Chondrocyte (in vitro differentiated cells): ENCODE data around the gene CYP51A1. TPM values are rescaled to one million over a fixed set of nuclear protein-coding genes. Genes with fewer than 3 reads are reported as not detected.

Experiments
- DNase-seq: peaks from one replicate; pipeline ENCODE4 v3.0.0; 2021; ENCODE audit warnings: mixed read lengths, low spot score
- H3K27ac Mint-ChIP-seq: one replicate; pipeline ENCODE4 v1.8.0; 2021; ENCODE audit warnings: mild to moderate bottlenecking, moderate library complexity, mixed read lengths; ENCODE audit not compliant: unreplicated experiment
- H3K27me3 Mint-ChIP-seq: 2 replicates; pipeline ENCODE4 v1.8.0; 2021; ENCODE audit warnings: low read depth, mixed read lengths
- H3K36me3 Mint-ChIP-seq: 2 replicates; pipeline ENCODE4 v1.8.0; 2021; ENCODE audit warnings: low read depth, mixed read lengths
- H3K4me1 Mint-ChIP-seq: 2 replicates; pipeline ENCODE4 v1.8.0; 2021; ENCODE audit warnings: low read depth, mild to moderate bottlenecking, mixed read lengths
- H3K4me3 Mint-ChIP-seq: one replicate; pipeline ENCODE4 v1.8.0; 2021; ENCODE audit warnings: mild to moderate bottlenecking, moderate library complexity, mixed read lengths; ENCODE audit not compliant: unreplicated experiment
- H3K9me3 Mint-ChIP-seq: 2 replicates; pipeline ENCODE4 v1.8.0; 2021; ENCODE audit warnings: low read depth, mixed read lengths
- CTCF ChIP-seq: fragments of 200-600 bp; sonication (generic); IDR thresholded peaks from 2 replicates; pipeline ENCODE4 v1.5.0; 2021; ENCODE audit warnings: antibody characterized with exemption, mild to moderate bottlenecking, moderate library complexity
- total RNA-seq: library from RNA; stranded (reverse); gene quantifications from 3 replicates; pipeline ENCODE4 v1.2.1, GENCODE V29; 2021

Gene CYP51A1
- total RNA-seq, 1 donor from 2014 or later, result 87.6 TPM

GRCh38 chr7:92141161-92141560, 6.9 kb upstream of the CYP51A1 start:
- no peak for TF ChIP-seq CTCF
- DNase-seq, result no peak
- Mint-ChIP-seq H3K4me1 (no peaks in the 10 kb centered on the region), H3K4me3 (no peak overlapping the region), H3K27me3 (no peaks in the 10 kb centered on the region), H3K27ac (no peak overlapping the region), H3K36me3 (no peaks in the 10 kb centered on the region), H3K9me3 (peaks cover 3% of the 10 kb centered on the region)

GRCh38 chr7:92137557-92137956, 3.3 kb upstream of the CYP51A1 start:
- Mint-ChIP-seq H3K36me3 (no peaks in the 10 kb centered on the region), H3K27ac (no peak overlapping the region)

GRCh38 chr7:92135052-92135889, 994 bp upstream of the CYP51A1 start:
- peaks cover 41% of the 10 kb centered on the region for H3K4me1 Mint-ChIP-seq
- no peak for TF ChIP-seq CTCF
- H3K27me3 Mint-ChIP-seq, result no peaks in the 10 kb centered on the region
- peaks cover 6% of the 10 kb centered on the region for H3K36me3 Mint-ChIP-seq
- H3K4me3 Mint-ChIP-seq, result peak overlapping the region; percentile 99
- peak overlapping the region; percentile 100 for H3K27ac Mint-ChIP-seq
- peaks cover 3% of the 10 kb centered on the region for H3K9me3 Mint-ChIP-seq
- DNase-seq, result no peak

More at GRCh38 chr7:92137557-92137956, 3.3 kb upstream of the CYP51A1 start:
- DNase-seq, result no peak
- no peaks in the 10 kb centered on the region for H3K27me3 Mint-ChIP-seq
- H3K4me1 Mint-ChIP-seq, result peaks cover 23% of the 10 kb centered on the region
- H3K4me3 Mint-ChIP-seq, result no peak overlapping the region
- H3K9me3 Mint-ChIP-seq, result peaks cover 3% of the 10 kb centered on the region
- no peak for TF ChIP-seq CTCF

- Mint-ChIP-seq H3K4me3 (peak overlapping the region; percentile 99), H3K9me3 (no peaks in the 10 kb centered on the region), H3K36me3 (peaks cover 11% of the 10 kb centered on the region), H3K4me1 (peaks cover 41% of the 10 kb centered on the region), H3K27me3 (no peaks in the 10 kb centered on the region), H3K27ac (peak overlapping the region; percentile 100)
- TF ChIP-seq CTCF, result peak; percentile 95
- DNase-seq, result peak; percentile 93
These were observed 473 bp downstream of the CYP51A1 start for GRCh38 chr7:92133737-92134270.

GRCh38 chr7:92133133-92133736, 1.0 kb downstream of the CYP51A1 start:
- no peak for TF ChIP-seq CTCF
- Mint-ChIP-seq H3K27me3 (no peaks in the 10 kb centered on the region), H3K27ac (peak overlapping the region; percentile 100), H3K36me3 (peaks cover 13% of the 10 kb centered on the region), H3K9me3 (no peaks in the 10 kb centered on the region), H3K4me3 (peak overlapping the region; percentile 99), H3K4me1 (peaks cover 41% of the 10 kb centered on the region)
- DNase-seq, result no peak
